GM12878 (cell line): ENCODE measurements around the gene STK33. TPM values are rescaled to one million over a fixed set of nuclear protein-coding genes. Genes with fewer than 3 reads are reported as not detected.
A peak's percentile ranks its signal among the peaks of the same experiment; 100 is the strongest.

Experiments used
- NFIC ChIP-seq: IDR thresholded peaks from 2 replicates; pipeline ENCODE4 v1.6.1; 2012; ENCODE audit warnings: low read depth, mild to moderate bottlenecking, inconsistent platforms, low read length, moderate library complexity
- NR2C2 ChIP-seq: IDR thresholded peaks from 2 replicates; pipeline ENCODE4 v1.6.1; 2011; ENCODE audit warnings: borderline replicate concordance, low read depth; ENCODE audit not compliant: control insufficient read depth, insufficient read length
- PKNOX1 ChIP-seq: fragments of 450-650 bp; IDR thresholded peaks from 2 replicates; pipeline ENCODE4 v1.6.1; 2016; ENCODE audit warnings: mild to moderate bottlenecking
- REST ChIP-seq: IDR thresholded peaks from 2 replicates; pipeline ENCODE4 v1.6.1; 2012; ENCODE audit warnings: mild to moderate bottlenecking, low read depth, low read length
- TCF3 ChIP-seq: IDR thresholded peaks from 2 replicates; pipeline ENCODE4 v1.6.1; 2012; ENCODE audit warnings: low read depth, mild to moderate bottlenecking, low read length, borderline replicate concordance; ENCODE audit not compliant: insufficient read depth
- polyA plus RNA-seq, 11 experiments: library from polyadenylated mRNA; depleted of rRNA in 4 of 11; unstranded in 6 of 11; stranded (reverse) in 5 of 11; fragments of >200 nt; fragmentation: Nextera tagmentation in 4 of 11; fragmentation: Illumina TruSeq in 1 of 11; extraction: Ambion mirVana in 4 of 11; extraction: Trizol in 1 of 11; gene quantifications; 1 replicate in 1 of 11; 2 replicates in 10 of 11; pipeline versions ENCODE4 v1.2.1 to v1.2.3, GENCODE V29; 2011 to 2016; ENCODE audit warnings: inconsistent platforms in 2 of 11, missing spikeins in 2 of 11, low read depth in 1 of 11
- total RNA-seq, 4 experiments: library from RNA; depleted of rRNA in 3 of 4; stranded (reverse); fragments of >200 nt in 3 of 4; fragmentation: Illumina TruSeq in 1 of 4; extraction: Trizol in 1 of 4; gene quantifications; 2 replicates each; pipeline versions ENCODE4 v1.2.1 to v1.2.3, GENCODE V29; 2013 to 2021
- TF ChIP-seq, protein P1 (sequence below): fragments of 450-650 bp; IDR thresholded peaks from 2 replicates; pipeline ENCODE4 v1.6.1; 2017; ENCODE audit warnings: mild to moderate bottlenecking, moderate library complexity

Gene STK33
- total and polyA plus RNA-seq, 10 of the 15 experiments (the other 5 are each of a cell fraction or from before 2014, with no cell fraction given) = 5.2 to 27.3 (median 18.3) TPM

DNA sequence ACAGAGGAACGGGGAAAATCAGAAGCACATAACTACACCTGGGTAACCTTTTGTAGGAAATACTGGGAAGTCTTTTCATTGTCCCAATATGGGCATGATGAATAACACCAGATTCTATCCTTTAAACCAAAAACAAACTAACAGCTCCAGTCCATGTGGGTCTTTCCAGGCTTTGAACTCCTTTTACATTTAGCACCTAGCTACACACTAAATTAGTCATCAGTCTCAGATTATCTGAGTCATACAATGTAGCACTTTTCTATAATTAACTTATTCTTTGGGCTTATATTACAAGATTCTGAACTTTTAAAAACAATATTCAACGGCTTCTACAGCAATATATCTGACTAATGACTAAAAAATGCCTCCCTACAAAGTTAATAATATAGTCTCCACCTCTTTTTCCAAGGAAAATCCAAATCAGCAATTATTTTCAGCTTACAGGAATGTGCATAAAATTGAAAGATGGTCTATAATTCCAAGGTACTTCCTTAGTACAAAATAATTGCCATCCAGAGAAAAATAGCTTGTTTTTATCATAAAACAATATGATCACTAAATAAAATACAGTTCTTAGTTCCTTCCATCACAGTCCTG, 26.3 kb downstream of the STK33 start (continued):
- no peak for TF ChIP-seq PKNOX1
- TF ChIP-seq NFIC = peak; percentile 79
- TF ChIP-seq REST = no peak
- TF ChIP-seq NR2C2 = no peak
- no peak for TF ChIP-seq TCF3
- TF ChIP-seq, protein P1, sequence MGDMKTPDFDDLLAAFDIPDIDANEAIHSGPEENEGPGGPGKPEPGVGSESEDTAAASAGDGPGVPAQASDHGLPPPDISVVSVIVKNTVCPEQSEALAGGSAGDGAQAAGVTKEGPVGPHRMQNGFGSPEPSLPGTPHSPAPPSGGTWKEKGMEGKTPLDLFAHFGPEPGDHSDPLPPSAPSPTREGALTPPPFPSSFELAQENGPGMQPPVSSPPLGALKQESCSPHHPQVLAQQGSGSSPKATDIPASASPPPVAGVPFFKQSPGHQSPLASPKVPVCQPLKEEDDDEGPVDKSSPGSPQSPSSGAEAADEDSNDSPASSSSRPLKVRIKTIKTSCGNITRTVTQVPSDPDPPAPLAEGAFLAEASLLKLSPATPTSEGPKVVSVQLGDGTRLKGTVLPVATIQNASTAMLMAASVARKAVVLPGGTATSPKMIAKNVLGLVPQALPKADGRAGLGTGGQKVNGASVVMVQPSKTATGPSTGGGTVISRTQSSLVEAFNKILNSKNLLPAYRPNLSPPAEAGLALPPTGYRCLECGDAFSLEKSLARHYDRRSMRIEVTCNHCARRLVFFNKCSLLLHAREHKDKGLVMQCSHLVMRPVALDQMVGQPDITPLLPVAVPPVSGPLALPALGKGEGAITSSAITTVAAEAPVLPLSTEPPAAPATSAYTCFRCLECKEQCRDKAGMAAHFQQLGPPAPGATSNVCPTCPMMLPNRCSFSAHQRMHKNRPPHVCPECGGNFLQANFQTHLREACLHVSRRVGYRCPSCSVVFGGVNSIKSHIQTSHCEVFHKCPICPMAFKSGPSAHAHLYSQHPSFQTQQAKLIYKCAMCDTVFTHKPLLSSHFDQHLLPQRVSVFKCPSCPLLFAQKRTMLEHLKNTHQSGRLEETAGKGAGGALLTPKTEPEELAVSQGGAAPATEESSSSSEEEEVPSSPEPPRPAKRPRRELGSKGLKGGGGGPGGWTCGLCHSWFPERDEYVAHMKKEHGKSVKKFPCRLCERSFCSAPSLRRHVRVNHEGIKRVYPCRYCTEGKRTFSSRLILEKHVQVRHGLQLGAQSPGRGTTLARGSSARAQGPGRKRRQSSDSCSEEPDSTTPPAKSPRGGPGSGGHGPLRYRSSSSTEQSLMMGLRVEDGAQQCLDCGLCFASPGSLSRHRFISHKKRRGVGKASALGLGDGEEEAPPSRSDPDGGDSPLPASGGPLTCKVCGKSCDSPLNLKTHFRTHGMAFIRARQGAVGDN = no peak
